ENCODE data around the gene ARID1B. TPM values are rescaled to one million over a fixed set of nuclear protein-coding genes. Genes with fewer than 3 reads are reported as not detected.

The ARID1B gene
- total and polyA plus RNA-seq, 9 of the 15 experiments (the other 6 are each of a cell fraction or from before 2014, with no cell fraction given) = 12.5 to 50.5 (median 25.8) TPM

DNA sequence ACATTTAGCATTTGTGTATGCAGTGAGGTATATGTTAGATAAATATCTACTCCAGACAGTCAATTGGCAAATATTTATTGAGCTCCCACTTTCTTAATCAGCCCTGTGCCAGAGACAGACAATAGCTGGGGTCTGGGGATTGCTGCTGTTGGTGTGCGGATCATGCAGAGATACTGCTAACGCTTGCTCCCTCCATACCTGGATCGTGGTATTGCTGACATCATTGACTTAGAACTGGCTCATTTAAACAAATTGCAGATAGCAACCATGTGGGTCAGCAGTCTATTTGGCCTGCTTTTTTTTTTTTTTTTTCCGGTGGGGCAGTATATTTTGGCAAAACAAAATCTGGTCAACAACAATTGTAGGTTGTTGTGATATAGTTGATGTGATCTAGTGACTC, 9.5 kb downstream of the ARID1B start:
- in situ Hi-C loops (cut with MboI) (no loop called here), intact Hi-C loops (cut with micrococcal nuclease) (no loop called here)
- FAIRE-seq = no peak
- H2AFZ ChIP-seq (ENCODE audit: low read depth, low read length) = no peak overlapping the region
- H3K79me2 ChIP-seq (ENCODE audit: control insufficient read depth, insufficient read depth, low read length) = peaks cover 100% of the 10 kb centered on the region
- no peak for DNase-seq (ENCODE audit: extremely low read depth in 1 of 4, low spot score in 3 of 4)
- peaks cover 18% of the 10 kb centered on the region for H4K20me1 ChIP-seq (replicated peaks; ENCODE audit: control insufficient read depth, insufficient read depth, low read length)
- no peak overlapping the region for H3K27ac ChIP-seq (ENCODE audit: extremely low read depth, low read depth, low read length)
- BruUV-seq (replicated peaks) = no TSS peak
- peaks cover 7 to 14% of the 10 kb centered on the region in 2 experiments; a peak in 4 of 5 replicates for H3K4me1 ChIP-seq (replicated peaks in 1 of 2; ENCODE audit: control insufficient read depth in 2 of 2, insufficient read depth in 2 of 2, low read length in 2 of 2)
- H3K4me3 ChIP-seq = no peak overlapping the region
- WGBS (ENCODE audit: insufficient coverage, low coverage, missing lambda C conversion rate) = 58% methylated on average over 3 of the region's 4 CpGs
- CTCF ChIA-PET (ENCODE audit: low intra/inter-chr PET ratio) = no interaction called here
- no peak overlapping the region for H3K9ac ChIP-seq (ENCODE audit: insufficient read depth in 1 of 2, low read depth in 2 of 2, low read length in 2 of 2)
- TF ChIP-seq, protein P1, sequence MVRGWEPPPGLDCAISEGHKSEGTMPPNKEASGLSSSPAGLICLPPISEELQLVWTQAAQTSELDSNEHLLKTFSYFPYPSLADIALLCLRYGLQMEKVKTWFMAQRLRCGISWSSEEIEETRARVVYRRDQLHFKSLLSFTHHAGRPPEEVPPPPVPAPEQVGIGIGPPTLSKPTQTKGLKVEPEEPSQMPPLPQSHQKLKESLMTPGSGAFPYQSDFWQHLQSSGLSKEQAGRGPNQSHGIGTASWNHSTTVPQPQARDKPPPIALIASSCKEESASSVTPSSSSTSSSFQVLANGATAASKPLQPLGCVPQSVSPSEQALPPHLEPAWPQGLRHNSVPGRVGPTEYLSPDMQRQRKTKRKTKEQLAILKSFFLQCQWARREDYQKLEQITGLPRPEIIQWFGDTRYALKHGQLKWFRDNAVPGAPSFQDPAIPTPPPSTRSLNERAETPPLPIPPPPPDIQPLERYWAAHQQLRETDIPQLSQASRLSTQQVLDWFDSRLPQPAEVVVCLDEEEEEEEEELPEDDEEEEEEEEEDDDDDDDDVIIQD (CRISPR knock-in tag; IDR thresholded peaks at IDR 0.05) = no peak
- TF ChIP-seq JUND (IDR thresholded peaks at IDR 0.05; ENCODE audit: borderline replicate concordance, low read depth, low read length) (0 out of 2 replicates have a peak, but pooled peaks have one; percentile 10), JUND (tag; IDR thresholded peaks at IDR 0.05; ENCODE audit: borderline replicate concordance, low read depth, low read length) (no peak), TARDBP (IDR thresholded peaks at IDR 0.05) (no peak), ZNF445 (CRISPR knock-in tag; IDR thresholded peaks at IDR 0.05; ENCODE audit: low read depth) (no peak)
- H3K9me1 ChIP-seq (ENCODE audit: control insufficient read depth, insufficient read depth, low read length) = no peaks in the 10 kb centered on the region
- ATAC-seq = peak; percentile 9; the same call in 1 of the 3 replicates
- H3K36me3 ChIP-seq (ENCODE audit: control insufficient read depth, insufficient read depth, low read length) = peaks cover 18% of the 10 kb centered on the region; the same call in 2 of the 3 replicates
- POLR2A ChIA-PET = interaction anchor here (0.6 kb wide), 2 partner anchors 21 to 99 kb away, joined by 3 read pairs; no protein-coding TSS in a partner anchor
- no peaks in the 10 kb centered on the region for H3K9me3 ChIP-seq (replicated peaks; ENCODE audit: control insufficient read depth, insufficient read depth, low read depth, low read length)
- no peak overlapping the region for H3K4me2 ChIP-seq (ENCODE audit: insufficient read depth, low read length)
- no peaks in the 10 kb centered on the region for H3K27me3 ChIP-seq (ENCODE audit: control insufficient read depth in 2 of 2, insufficient read depth in 2 of 2, low read length in 2 of 2)
